ENCODE measurements around the gene GDF2.

Gene GDF2

DNA sequence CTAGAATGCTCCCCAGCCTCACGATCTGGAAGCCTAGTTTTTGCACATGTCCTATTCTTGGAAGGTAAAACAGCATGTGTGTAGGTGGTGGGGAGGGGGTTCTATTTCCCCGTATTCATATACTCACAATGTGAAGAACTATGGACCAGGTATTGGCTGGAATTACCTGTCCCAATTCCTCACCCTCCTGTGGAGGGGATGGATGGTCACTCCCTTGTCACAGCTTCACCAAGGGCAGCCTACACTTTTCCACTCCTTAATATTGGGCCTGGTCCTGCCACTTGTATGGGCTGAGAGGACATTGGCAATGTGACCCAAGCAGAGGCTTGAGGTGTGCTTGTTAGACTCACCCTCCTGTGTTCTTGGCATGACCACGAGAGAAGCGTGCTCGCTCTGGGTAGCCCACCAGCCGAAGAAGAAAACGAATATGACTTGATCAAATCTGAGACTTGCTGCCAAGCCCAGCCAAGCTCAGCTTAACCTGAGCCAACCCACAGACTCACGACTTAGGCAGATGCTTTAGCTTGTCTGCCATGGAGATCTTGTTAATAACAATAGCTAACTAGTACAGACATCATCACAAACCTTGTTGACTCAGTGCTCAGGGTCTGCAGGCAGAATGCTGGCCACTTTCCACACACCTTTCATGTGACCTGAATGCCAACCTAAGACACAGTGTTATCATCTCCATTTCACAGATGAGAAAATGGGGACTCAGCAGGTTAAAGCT is 44.6 kb downstream of the GDF2 start:
- DNase-seq (ENCODE audit: low read depth in 3 of 3, low spot score in 1 of 3), result no peak

DNA sequence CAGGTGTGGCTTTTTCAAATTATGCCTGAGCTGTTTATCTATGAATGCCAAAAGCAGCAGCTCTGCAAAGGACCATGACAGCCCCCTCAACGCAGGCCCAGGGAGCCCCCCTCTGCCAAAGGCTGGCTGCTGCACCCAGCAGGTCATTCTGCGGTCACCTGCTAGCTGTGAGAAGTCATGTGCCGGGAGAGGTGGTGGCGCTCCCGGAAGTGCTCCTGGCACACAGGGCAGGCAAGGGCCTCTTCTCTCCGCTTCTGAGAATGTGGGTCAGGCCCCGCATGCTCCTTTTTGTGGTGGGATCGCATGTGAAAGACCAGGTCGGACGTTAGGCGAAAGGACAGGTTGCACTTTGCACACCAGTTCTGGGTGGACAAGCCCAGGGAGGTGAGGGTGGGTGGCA is 45.4 kb downstream of the GDF2 start:
- DNase-seq (ENCODE audit: low read depth in 3 of 3, low spot score in 1 of 3), result no peak

DNA sequence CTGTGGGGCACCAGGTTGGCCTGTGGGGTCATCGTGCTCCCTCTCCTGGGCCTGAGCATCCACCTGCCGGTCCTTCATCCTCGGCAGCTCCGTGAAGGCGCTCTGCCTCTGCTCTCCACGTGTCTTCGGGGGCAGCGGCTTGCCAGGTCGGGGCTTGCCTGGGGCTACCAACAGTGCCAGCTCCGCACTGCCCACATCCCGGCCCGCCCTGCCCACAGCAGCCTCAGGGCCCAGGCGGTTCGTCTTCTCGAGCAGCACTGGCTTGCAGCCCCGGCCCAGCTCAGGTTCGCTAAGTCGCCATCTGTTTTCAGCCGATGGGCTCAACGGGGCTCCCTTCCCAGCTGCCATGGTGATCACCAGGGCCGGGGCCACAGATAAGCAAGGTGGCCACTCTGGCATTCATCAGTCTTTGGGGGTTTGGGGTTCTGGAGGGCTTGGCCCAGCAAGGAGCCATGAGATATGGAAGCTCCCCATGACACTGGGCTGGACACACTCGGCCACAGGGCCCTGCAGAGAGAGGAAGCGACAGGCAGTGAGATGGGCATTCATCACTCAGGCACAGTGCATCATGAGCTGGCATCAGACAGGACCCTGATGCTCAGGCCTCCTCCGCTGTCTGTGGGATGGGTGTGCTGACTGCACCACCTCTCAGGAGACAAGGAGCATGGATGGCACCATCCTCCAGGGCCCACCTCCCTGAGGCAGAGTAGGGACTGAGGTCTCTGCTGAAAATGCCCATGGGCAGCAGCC is 46.4 kb downstream of the GDF2 start:
- DNase-seq (ENCODE audit: low read depth in 3 of 3, low spot score in 1 of 3), result no peak

DNA sequence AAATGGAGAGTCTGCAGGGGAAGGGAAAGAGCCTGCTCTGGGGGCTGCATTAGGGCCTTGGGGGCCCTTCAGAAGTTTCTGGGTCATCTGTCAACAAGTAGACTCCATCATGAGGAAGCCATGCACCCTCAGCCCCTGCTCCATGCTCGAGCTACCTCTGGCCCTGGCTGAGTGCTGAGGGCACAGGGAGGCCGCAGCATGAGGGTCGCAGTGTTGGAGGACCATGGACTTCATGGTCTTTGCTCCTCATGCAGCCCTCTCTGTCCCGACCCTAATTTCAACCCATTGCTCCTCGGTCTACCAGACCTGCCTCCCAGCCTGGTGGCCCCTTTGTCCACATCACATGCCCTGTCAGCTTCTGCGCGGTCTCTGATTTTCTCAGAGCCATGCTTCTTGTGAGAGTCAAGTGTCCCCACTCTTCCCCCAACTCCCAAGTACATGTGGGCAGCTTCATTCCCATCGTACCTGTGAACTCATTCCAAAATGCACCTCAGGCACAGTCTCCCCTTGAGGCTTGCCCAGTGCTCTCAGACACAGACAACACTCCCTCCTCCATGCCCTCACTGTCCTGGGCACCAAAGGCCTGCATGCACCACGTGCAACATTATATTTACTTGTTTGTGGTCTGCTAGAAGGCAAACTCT is 47.1 kb downstream of the GDF2 start:
- DNase-seq (ENCODE audit: low read depth in 3 of 3, low spot score in 1 of 3), result no peak

DNA sequence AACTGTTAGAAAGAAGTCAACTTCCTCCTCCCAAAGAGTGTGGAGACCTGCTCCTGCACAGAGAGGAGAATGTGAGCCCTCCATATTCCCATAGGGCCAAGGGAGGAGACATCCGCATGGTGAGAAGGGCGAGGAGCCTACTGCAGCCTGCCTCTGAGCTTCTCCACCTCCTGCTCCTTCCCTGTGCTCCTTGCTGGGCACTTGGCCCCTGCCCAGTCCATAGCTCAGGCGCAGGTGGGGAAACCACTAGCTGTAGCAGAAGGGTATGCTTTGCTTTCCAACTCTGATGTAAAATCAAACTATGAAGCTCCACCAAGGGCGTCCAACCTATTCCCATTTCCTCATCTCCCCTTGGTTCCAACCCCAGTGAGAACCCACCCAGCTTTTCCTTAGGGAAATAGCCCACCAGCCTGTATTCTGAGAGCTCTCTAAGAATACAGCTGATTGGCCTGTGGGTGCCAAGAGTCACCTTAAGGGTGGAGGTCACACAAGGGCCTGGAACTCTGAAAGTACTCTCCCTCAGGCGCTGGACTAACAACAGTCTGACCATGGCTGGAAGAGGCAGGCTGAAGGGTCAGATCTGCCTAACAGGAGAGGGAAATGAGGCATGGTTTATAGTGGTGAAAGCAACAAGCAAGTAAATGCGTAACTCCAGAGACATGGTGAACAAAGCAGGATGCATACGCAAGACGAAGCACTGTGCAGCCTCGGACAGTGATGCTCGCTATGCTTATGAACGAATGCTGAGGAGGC is 47.9 kb downstream of the GDF2 start:
- DNase-seq (ENCODE audit: low read depth in 3 of 3, low spot score in 1 of 3), result no peak

DNA sequence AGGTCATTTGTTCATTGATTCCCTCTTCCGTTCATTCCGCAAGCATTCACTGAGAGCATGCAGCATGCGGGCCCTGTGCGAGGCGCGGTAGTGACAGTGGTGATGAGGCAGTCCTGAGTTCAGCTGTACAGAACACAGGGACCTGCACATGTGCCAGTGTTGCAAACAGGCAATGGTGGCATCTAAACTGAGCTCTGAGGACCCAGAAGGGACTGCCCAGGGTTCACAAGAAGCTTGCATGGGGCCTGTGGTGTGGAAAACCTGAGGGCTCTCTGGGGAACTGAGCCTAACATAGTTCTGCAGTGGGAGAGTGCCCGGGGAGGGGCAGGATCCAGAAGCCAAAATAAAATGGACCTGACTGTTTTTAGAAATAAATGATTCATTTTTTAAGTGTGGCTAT is 48.6 kb downstream of the GDF2 start:
- DNase-seq (ENCODE audit: low read depth in 3 of 3, low spot score in 1 of 3), result no peak

DNA sequence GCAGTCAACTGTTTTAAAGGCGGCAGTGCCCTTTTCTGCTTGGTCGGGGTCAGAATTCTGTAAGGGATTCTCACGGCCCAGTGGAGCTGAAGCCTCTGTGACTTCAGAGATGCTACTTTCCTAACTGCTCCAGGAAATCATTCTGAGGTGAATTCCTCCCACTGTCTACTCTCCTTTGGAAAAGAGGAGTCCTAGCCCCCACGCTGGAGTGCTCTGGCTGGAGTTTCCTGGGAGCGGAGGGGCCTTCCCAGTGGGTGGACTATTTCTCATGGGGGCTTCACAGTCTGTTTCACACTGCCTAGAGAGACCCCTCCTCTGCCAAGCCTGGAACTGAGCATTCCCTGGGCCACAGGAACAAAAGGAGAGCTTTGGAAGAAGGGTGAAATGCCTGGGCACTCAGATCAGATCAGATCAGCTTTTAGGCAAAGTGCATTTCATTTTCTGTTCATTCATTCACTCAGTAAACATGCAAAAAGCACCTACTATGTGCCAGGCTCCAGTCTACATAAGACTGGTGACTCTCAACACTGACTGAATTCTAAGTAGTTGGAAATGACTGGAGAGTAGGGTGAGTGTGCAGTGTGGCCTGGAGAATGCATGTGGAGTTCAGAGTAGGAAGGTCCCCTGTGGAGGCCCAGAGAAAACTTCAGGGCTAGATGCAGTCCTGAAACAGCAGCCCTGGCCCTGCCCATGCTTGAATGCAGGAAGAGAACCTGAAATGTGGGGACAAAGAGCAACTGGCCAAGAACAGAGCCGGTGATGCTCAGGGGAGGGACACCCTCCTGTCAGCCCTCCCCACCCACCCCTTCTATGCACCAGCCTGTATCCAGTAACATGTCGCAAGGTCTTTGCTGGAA is 49.6 kb downstream of the GDF2 start:
- DNase-seq (ENCODE audit: low read depth in 3 of 3, low spot score in 1 of 3), result no peak

DNA sequence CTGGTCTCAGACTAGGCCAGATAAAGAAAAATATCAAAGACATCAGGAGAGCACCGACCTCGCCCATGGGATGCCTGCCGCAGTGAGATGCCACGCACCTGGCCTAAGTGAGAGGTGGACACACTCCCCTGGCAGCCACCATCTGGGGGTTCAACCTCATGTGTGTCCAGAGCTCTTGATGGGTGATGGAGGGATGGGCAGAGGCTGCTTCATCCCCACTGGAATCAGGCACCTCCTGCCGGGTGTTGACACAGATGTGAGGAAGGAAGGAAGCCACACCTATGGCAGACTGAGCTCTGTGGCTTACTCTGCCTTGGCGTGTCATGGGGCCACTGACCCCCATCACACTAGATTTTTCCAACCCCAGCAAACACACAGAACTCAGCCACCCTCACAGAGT is 50.5 kb downstream of the GDF2 start:
- DNase-seq (ENCODE audit: low read depth in 3 of 3, low spot score in 1 of 3), result no peak

DNA sequence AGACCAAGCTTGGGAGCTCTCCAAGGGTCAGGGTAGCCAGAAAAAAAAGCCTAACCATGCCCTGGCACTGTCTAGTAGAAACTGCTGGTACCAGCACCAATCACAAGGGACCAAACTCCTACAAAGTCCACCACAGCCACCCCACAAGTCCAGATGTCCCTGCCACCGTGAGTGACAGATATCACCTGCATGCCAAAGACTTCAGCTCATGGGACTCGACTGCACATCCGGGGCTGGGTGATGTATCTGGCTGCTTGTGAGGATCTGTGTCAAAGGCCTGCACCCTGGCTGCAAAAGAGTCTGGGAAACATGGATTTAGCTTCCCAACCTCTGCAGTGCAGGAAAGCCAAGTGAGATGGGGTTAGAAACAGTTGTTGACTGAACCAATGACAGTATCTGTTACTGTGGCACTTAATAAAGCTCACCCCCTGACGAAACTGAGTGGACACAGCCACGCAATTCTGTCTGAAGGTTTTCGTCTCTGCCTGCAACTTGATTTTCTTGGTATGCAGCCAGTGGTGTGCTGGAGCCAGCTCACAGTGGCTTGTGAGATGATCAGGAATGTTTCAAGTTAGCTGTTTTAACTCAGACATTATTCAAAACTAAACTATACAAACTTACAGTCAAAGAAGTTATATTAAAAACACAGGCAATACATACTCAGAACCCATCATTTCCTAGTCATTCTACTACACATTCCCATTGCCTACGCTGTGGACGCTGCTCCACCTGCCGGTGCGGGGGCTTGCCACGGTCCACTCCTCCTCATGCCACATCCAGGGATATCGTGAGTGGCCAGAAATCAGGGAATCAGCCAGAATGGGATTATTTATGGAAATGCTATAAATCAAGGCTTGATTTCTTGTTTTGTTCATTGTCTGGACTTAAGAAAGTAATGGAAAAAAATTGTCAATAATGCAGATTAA is 52.6 kb downstream of the GDF2 start:
- DNase-seq (ENCODE audit: low read depth in 3 of 3, low spot score in 1 of 3), result no peak

DNA sequence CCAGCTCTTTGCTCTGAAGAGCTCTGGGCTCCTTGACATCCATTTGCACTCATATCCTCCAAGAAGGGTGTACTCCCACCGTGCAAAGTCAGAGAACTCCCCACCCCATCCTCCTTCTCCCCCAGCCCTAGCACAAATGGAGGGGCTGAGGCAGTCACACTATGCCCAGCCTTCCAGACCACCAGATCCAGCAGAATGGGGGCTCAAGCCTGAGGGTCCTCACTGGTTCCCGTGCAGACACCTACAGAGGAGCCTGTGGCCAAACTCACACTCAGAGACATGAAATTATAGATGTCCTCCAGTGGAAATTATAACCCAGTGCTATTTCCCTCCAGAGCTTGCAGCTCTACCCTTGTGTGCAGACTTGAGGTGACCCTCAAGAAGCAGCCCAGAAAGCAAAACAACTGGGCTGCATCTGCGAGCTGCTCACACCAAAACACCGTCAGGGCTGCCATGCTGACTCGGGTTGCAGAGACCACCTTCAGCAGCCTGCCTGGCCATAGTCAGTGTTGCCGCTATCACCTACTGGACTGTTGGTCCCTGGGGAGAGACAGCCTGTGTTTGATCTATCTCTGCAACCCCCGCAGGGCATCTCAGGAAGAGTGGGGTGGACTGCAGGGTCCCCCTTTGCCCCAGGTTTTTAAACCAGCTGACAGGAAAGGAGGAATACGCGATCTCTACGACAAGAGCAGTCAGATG is 54.4 kb downstream of the GDF2 start:
- DNase-seq (ENCODE audit: low read depth in 3 of 3, low spot score in 1 of 3), result no peak

Measured in stimulated activated CD4-positive, alpha-beta T cell treated with anti-CD3 and anti-CD28 coated beads, TNF-alpha, amount 100 ng/mL, for 1 hour (primary cell).